CD4-positive, alpha-beta T cell treated with Interleukin-10 for 1 hour (primary cell): Measurements from ENCODE around the gene STX4.

Source experiments
- DNase-seq: peaks from one replicate; pipeline ENCODE4 v3.0.0-alpha.2; 2020

STX4 gene

DNA sequence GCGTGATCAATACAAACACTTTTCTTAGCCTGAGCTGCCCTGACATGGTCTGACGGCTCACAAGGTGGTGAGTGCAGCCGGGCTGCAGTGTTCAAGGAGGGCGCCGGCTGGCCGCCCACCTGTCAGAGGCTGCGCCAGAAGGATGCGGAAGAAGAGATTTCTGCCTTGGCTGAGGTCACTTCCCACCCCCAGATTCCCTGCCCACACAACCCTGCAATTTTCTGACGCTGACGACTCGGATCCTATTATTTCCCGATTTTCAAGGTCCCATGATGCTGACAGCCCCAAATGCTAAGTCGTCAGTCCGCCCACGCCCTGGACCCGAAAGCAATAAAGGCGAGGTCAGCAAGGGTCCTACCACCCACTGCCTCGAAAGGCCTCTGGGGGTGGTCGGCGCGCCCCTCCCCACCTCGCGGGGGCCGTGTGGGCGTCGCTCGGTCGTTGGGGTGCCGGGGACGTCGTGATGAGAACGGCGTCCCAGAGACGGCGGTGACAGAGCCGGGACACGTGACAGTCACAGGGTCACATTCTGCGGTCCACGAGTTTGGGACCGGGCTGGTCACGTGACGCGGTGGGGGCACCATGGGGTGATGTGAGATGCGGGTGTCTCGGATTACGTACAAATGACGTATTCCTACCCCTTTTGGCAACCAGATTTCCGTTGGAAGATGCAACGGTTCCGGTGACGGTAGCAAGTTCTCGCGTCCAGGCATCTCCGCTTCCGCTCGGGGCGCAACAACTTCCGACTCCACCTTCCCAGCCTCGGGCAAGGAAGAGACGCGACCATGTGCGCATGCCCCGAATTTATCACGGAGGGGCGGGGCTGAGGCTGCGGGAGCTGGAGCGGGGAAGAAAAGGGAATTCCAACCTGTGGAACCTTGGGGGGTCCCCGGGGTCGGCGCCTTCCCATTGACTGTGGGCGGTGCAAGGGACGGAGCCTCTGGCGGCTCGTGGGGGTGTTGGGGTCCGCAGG is at the start of gene STX4:
TSS of gene STX4 (plus strand) at position 823 of the 973 bp plus-strand sequence. CDS start 248 bp downstream, outside the sequence.
- DNase-seq: peak; percentile 99

- DNase-seq: no peak
These were observed 49.3 kb upstream of the STX4 start for GRCh38 chr16:30983898-30984610.

GRCh38 chr16:30984669-30985400 is 48.5 kb upstream of the STX4 start, which contains the start of gene HSD3B7:
Gene HSD3B7 (plus strand): TSS chr16:30985207. CDS start chr16:30985659, 452 bp downstream.
- DNase-seq: peak; percentile 79

DNA sequence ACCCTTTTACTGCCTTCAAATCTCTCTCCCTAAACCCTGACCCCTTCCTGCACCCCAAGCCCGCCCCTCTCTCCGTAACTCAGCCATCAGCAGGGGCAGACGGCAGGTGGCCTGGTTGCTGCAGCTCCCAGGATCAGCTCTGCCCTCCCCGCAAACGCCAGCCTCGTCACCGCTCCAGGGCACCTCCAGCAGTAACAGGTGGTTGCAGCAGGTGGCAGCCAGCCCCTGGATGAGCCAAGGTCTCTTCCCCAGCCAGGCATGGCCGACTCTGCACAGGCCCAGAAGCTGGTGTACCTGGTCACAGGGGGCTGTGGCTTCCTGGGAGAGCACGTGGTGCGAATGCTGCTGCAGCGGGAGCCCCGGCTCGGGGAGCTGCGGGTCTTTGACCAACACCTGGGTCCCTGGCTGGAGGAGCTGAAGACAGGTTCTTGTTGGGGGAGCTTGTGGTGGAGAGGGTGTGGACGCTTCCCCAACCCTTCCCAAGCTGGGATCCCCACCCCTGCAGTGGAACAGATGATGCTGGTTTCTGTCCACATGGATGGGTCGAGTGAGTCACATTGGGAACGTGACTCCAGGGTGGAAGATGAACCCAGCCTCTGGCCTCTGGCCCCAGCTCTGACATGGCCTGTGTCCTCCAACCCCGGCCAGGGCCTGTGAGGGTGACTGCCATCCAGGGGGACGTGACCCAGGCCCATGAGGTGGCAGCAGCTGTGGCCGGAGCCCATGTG is 47.8 kb upstream of the STX4 start:
- DNase-seq: no peak

GRCh38 chr16:30986129-30986991 is 47.0 kb upstream of the STX4 start:
- no peak for DNase-seq

- no peak for DNase-seq
These were observed 45.7 kb upstream of the STX4 start for GRCh38 chr16:30987581-30988190.

DNA sequence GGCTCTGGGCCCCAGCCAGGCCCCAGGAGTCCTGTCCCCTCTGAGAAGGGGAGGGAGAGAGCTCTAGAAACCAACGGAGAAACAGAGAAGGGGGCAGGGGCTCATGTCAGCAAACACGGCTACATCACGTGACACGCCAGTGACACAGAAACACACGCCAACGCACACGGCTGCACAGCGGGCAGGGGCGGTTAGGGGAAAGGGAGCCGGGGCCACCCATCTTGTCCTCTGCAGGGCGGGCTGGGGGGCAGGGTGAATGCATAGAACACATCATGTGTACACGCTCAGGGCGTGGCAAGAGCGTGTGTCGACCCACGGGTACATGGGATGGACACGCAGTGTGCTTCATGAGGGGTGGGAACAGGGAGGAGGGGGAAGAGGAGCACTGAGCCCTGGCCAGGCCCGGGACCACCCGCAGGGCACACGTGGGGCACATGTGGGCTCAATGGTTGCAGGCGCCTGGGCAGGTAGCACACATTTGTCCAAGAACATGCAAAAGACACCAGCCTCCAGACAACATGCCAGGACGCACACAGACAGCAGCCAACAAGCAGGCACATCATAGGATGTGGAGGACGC is 43.8 kb upstream of the STX4 start:
- DNase-seq: no peak

DNA sequence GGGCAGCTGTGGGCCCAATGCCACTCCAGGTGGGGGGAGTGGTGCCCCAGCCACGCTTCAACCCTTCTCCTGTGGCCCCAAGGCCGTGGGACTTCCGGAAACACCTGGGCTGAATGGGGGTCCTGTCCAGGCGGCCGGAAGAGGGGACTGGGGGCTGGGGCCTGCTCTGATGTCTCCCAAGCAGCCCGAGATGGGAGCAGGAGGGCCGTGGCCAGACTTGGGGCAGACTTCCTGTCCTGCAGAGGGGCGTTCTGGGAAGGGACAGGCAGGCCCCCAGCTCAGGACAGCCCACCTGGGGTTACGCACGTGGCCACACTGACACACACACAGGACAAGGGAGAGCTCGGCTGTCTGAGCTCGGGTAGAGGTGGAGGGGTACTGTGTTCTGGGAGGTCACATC is 43.3 kb upstream of the STX4 start:
- DNase-seq: no peak

GRCh38 chr16:30991052-30991451 is 42.3 kb upstream of the STX4 start:
- DNase-seq: no peak

DNA sequence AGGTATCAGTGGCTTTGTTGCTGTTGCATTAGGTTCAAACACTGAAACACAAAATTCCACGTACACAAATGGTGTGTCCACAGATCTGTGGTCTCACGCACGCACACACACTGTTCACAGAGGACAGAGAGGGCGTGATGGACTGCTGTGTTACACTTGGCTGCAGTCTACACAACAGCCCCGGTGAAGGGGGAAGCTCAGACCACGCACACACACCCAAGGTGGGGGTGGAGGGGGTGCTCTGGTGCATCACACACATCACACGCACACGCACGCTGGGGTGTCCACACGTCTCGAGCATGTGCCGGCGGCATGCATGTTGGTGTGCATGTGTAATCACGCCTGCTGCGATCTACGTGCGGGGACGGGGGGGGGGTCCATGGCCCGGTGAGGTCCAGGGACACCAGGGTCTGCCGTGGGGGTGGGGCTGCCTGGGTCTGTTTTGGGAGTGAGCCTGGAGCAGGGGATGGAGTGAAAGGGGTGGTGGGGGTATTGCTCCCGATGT is 41.0 kb upstream of the STX4 start:
- DNase-seq: no peak

DNA sequence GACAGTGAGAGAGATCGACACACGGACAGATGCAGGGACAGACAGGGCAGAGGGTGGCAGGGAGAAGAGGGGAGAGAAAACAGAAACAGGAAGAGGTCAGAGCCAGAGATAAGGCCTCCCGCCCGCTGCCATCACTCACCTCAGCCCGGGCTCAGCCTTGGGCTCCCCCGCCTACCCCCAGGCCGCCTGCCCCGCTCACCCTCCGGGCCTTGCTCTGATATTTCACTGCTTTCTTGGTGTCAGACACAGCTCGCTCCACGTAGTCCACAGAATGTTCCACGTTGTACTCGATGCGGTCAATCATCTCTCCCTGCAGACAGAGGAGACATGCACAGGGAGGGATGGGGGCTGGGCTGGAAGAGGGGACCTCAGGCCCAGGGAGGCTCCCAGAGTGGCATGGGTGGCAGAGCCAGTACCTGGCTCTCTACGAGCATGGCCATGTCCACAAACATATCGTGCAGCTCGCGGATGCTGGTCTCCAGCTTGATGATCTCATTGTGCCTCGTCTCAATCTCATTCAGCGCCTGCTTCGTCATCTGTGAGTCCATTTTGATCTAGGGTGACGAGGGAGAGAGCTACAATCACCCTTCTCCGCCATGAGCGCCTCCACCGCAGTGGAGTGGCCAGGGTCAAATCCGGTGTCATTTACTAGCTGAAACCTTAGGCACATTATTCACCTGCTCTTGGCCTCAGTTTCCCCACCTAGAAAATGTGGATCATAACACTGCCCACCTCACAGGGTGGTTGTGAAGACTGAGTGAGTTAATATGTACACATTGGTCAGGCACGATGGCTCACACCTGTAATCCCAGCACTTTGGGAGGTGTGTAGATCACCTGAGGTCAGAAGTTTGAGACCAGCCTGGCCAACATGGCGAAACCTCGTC is 40.2 kb upstream of the STX4 start:
- DNase-seq: no peak

- no peak for DNase-seq
These were observed 37.4 kb upstream of the STX4 start for GRCh38 chr16:30995927-30996323.

GRCh38 chr16:30996324-30996984 is 36.9 kb upstream of the STX4 start:
- no peak for DNase-seq

DNA sequence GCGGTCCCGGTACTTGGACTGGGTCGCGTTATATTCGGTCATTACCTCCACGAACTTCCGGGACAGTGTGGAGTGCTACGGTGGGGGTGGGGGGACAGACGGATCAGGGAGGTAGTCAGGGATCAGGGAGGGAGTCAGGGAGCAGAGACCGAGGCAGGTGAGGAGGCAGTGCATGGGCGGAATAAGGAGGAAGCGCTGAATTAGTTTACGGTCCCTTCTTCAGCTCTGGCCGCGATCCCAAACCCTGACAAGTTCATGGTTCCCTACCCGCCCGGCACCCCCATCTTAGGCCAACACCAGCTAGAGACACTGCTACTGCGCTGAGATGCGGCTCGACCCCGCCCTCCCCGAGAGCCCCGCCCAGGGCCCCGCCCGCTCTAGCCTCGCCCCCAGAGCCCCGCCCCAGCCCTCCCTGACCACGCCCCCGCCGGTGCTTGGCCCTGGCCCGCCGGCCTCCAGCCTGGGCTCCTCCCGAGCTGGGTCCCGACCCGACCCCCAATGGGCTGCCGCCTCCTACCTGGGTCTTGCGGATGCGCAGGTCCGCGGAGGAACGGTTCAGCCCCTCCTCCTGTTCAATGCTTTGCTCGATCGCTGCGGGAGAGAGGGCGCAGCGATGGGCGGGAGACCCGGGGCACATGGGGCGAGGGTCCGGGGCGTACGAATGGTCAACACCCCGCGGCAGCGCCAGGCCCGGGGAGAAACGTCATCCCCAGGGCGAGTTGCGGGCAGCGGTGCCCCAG is 36.2 kb upstream of the STX4 start:
- peak; percentile 85 for DNase-seq

GRCh38 chr16:30997725-30998711 is 35.3 kb upstream of the STX4 start:
- no peak for DNase-seq
